ENCODE measurements around the gene SNAPC2. TPM values are rescaled to one million over a fixed set of nuclear protein-coding genes. Genes with fewer than 3 reads are reported as not detected.

SNAPC2 gene
- total and polyA plus RNA-seq, 2 of the 13 experiments (the other 11 are each of a cell fraction or from before 2014, with no cell fraction given) = 10.2 to 12.7 TPM

GRCh38 chr19:7897292-7897691 is 22.8 kb upstream of the SNAPC2 start (continued):
- TF ChIP-seq ZNF773 (CRISPR knock-in tag; IDR thresholded peaks at IDR 0.05; ENCODE audit: borderline replicate concordance) = no peak
- no peak for TF ChIP-seq ZNF883 (CRISPR knock-in tag; IDR thresholded peaks at IDR 0.05; ENCODE audit: not compliant biosample characterization)
- TF ChIP-seq ZNF235 (CRISPR knock-in tag; IDR thresholded peaks at IDR 0.05; ENCODE audit: borderline replicate concordance) = no peak
- no peak for TF ChIP-seq EEA1 (CRISPR knock-in tag; IDR thresholded peaks at IDR 0.05; ENCODE audit: borderline replicate concordance)
- TF ChIP-seq AKNA (CRISPR knock-in tag; IDR thresholded peaks at IDR 0.05; ENCODE audit: borderline replicate concordance) = no peak
- no peak; the same call in 1 of the 2 replicates for TF ChIP-seq DMAP1 (CRISPR knock-in tag; IDR thresholded peaks at IDR 0.05)
- TF ChIP-seq THRA (CRISPR knock-in tag; IDR thresholded peaks at IDR 0.05; ENCODE audit: borderline replicate concordance) = peak; percentile 77; the same call in 1 of the 2 replicates
- peak; percentile 81; the same call in 1 of the 2 replicates for TF ChIP-seq ZFP90 (CRISPR knock-in tag; IDR thresholded peaks at IDR 0.05; ENCODE audit: borderline replicate concordance)
- peak; percentile 84 for TF ChIP-seq ZMYM2 (CRISPR knock-in tag; IDR thresholded peaks at IDR 0.05)
- TF ChIP-seq DDIT3 (CRISPR knock-in tag; IDR thresholded peaks at IDR 0.05) = no peak
- no peak for TF ChIP-seq HIC2 (CRISPR knock-in tag; IDR thresholded peaks at IDR 0.05; ENCODE audit: low read depth)
- no peak for TF ChIP-seq SMYD3 (CRISPR knock-in tag; IDR thresholded peaks at IDR 0.05)
- no peak for TF ChIP-seq ETV5 (CRISPR knock-in tag; IDR thresholded peaks at IDR 0.05; ENCODE audit: borderline replicate concordance)
- peak; percentile 37; the same call in 1 of the 2 replicates for TF ChIP-seq NR2C2 (CRISPR knock-in tag; IDR thresholded peaks at IDR 0.05; ENCODE audit: borderline replicate concordance)
- no peak for TF ChIP-seq ZNF768 (CRISPR knock-in tag; IDR thresholded peaks at IDR 0.05)
- TF ChIP-seq BCL6 (CRISPR knock-in tag; IDR thresholded peaks at IDR 0.05) = no peak
- TF ChIP-seq PRMT3 (CRISPR knock-in tag; IDR thresholded peaks at IDR 0.05; ENCODE audit: borderline replicate concordance, low read depth) = no peak
- TF ChIP-seq CHD2 (IDR thresholded peaks at IDR 0.05; ENCODE audit: low read depth, low read length) = no peak
- no peak for TF ChIP-seq LRRFIP1 (CRISPR knock-in tag; conservative IDR thresholded peaks at IDR 0.05)
- TF ChIP-seq SIN3A (IDR thresholded peaks at IDR 0.05; ENCODE audit: borderline replicate concordance, low read depth, low read length) = no peak
